GM23338 (cell line): ENCODE measurements around the gene APOL3. TPM values are rescaled to one million over a fixed set of nuclear protein-coding genes. Genes with fewer than 3 reads are reported as not detected.
"Not testable (repeated sequence)": the region's sequence is repeated elsewhere in the genome, so short reads cannot be mapped to it uniquely, and the experiment has no call there.

Experiments used
- ATAC-seq: fragments of 200-7000 bp; cut with Tn5 transposase; 3 replicates; pipeline ENCODE4 v1.9.1; 2020
- DNase-seq: peaks from one replicate; pipeline ENCODE4 v3.0.0-alpha.2; 2015; ENCODE audit warnings: low spot score
- H2AFZ ChIP-seq: fragments of 200-600 bp; sonication (generic); 2 replicates; pipeline ENCODE4 v1.8.0; 2016; ENCODE audit warnings: antibody characterized with exemption, mild to moderate bottlenecking, moderate library complexity
- H3F3A ChIP-seq: fragments of 200-600 bp; sonication (generic); replicated peaks from 2 replicates; pipeline ENCODE4 v1.8.0; 2017; ENCODE audit warnings: antibody characterized with exemption, mixed run types, low read depth
- H3K27ac ChIP-seq: fragments of 200-600 bp; sonication (generic); 2 replicates; pipeline ENCODE4 v1.6.1; 2016; ENCODE audit warnings: low read depth
- H3K27me3 ChIP-seq: fragments of 200-600 bp; sonication (generic); 2 replicates; pipeline ENCODE4 v1.8.0; 2016; ENCODE audit warnings: mild to moderate bottlenecking, mixed run types, moderate library complexity; ENCODE audit not compliant: insufficient read depth
- H3K36me3 ChIP-seq: fragments of 200-600 bp; sonication (generic); 2 replicates; pipeline ENCODE4 v1.8.0; 2016; ENCODE audit warnings: mild to moderate bottlenecking; ENCODE audit not compliant: insufficient read depth
- H3K4me1 ChIP-seq: fragments of 200-600 bp; sonication (generic); 2 replicates; pipeline ENCODE4 v1.8.0; 2016; ENCODE audit warnings: mild to moderate bottlenecking, moderate library complexity; ENCODE audit not compliant: insufficient read depth
- H3K4me2 ChIP-seq: fragments of 200-600 bp; sonication (generic); 2 replicates; pipeline ENCODE4 v1.7.1; 2017; ENCODE audit warnings: mixed run types
- H3K4me3 ChIP-seq: fragments of 200-600 bp; sonication (generic); 2 replicates; pipeline ENCODE4 v1.6.1; 2016; ENCODE audit warnings: mixed run types
- H3K79me2 ChIP-seq: fragments of 200-600 bp; sonication (generic); replicated peaks from 2 replicates; pipeline ENCODE4 v1.8.0; 2017; ENCODE audit warnings: mild to moderate bottlenecking; ENCODE audit not compliant: insufficient read depth
- H3K9me2 ChIP-seq: fragments of 200-600 bp; sonication (generic); 2 replicates; pipeline ENCODE4 v1.8.0; 2017; ENCODE audit not compliant: insufficient read depth
- H4K20me1 ChIP-seq: fragments of 200-600 bp; sonication (generic); replicated peaks from 2 replicates; pipeline ENCODE4 v1.8.0; 2017; ENCODE audit warnings: mild to moderate bottlenecking; ENCODE audit not compliant: insufficient read depth
- H3K27ac Mint-ChIP-seq: 2 replicates; pipeline ENCODE4 v1.8.0; 2020; ENCODE audit warnings: inconsistent platforms, mild to moderate bottlenecking, moderate library complexity, mixed read lengths
- H3K27me3 Mint-ChIP-seq: 3 replicates; pipeline ENCODE4 v1.8.0; 2022; ENCODE audit warnings: low read depth, mild to moderate bottlenecking, moderate library complexity, mixed read lengths, inconsistent platforms; ENCODE audit not compliant: insufficient read depth, poor library complexity
- H3K36me3 Mint-ChIP-seq: 3 replicates; pipeline ENCODE4 v1.8.0; 2021; ENCODE audit warnings: low read depth, mild to moderate bottlenecking, inconsistent platforms, moderate library complexity, mixed read lengths
- H3K4me1 Mint-ChIP-seq: 3 replicates; pipeline ENCODE4 v1.8.0; 2020; ENCODE audit warnings: mild to moderate bottlenecking, inconsistent platforms, mixed read lengths
- H3K4me3 Mint-ChIP-seq: 3 replicates; pipeline ENCODE4 v1.8.0; 2021; ENCODE audit warnings: moderate library complexity, mild to moderate bottlenecking, inconsistent platforms, mixed read lengths
- H3K9me3 Mint-ChIP-seq: 3 replicates; pipeline ENCODE4 v1.8.0; 2020; ENCODE audit warnings: moderate library complexity, mild to moderate bottlenecking, inconsistent platforms, mixed read lengths
- CREB1 ChIP-seq: fragments of 250-450 bp; sonication (Bioruptor Pico); IDR thresholded peaks from 2 replicates; pipeline ENCODE4 v1.5.0; 2020; ENCODE audit warnings: low read depth, mild to moderate bottlenecking, moderate library complexity
- CTCF ChIP-seq, 2 experiments: fragments of 200-600 bp in 1 of 2; sonication (generic) in 1 of 2; conservative IDR thresholded peaks; 2 replicates each; pipeline versions ENCODE4 v1.5.1 to v1.6.1; 2016 to 2017; ENCODE audit warnings: antibody characterized with exemption in 2 of 2, low read depth in 2 of 2, mild to moderate bottlenecking in 2 of 2, moderate library complexity in 1 of 2
- EZH2 ChIP-seq: fragments of 200-600 bp; sonication (generic); IDR thresholded peaks from one replicate; pipeline ENCODE4 v1.8.0; 2017; ENCODE audit warnings: antibody characterized with exemption, mild to moderate bottlenecking, low read depth; ENCODE audit not compliant: unreplicated experiment
- EZH2phosphoT487 ChIP-seq: fragments of 200-600 bp; sonication (generic); IDR thresholded peaks from one replicate; pipeline ENCODE4 v1.8.1; 2018; ENCODE audit warnings: antibody characterized with exemption; ENCODE audit not compliant: unreplicated experiment
- JUNB ChIP-seq: IDR thresholded peaks from one replicate; pipeline ENCODE4 v1.6.1; 2016; ENCODE audit warnings: antibody characterized with exemption; ENCODE audit not compliant: unreplicated experiment
- NANOG ChIP-seq: IDR thresholded peaks from 2 replicates; pipeline ENCODE4 v1.6.1; 2016; ENCODE audit warnings: antibody characterized with exemption, borderline replicate concordance
- POLR2AphosphoS5 ChIP-seq: IDR thresholded peaks from 2 replicates; pipeline ENCODE4 v1.6.1; 2016; ENCODE audit warnings: antibody characterized with exemption, low read depth
- STAT1 ChIP-seq: IDR thresholded peaks from one replicate; pipeline ENCODE4 v1.6.1; 2016; ENCODE audit warnings: antibody characterized with exemption; ENCODE audit not compliant: unreplicated experiment
- ZNF114 ChIP-seq: fragments of 250-450 bp; sonication (Bioruptor Pico); IDR thresholded peaks from 2 replicates; pipeline ENCODE4 v1.5.0; 2020; ENCODE audit warnings: mild to moderate bottlenecking, moderate library complexity
- ZNF331 ChIP-seq: fragments of 250-450 bp; sonication (Bioruptor Pico); IDR thresholded peaks from 2 replicates; pipeline ENCODE4 v1.5.0; 2020; ENCODE audit warnings: low read depth, mild to moderate bottlenecking, moderate library complexity
- polyA plus RNA-seq: library from polyadenylated mRNA; unstranded; fragments of >200 nt; fragmentation: Nextera tagmentation; extraction: Ambion mirVana; gene quantifications from 2 replicates; pipeline ENCODE4 v1.2.1, GENCODE V29; 2016
- total RNA-seq: library from RNA; depleted of rRNA; stranded (reverse); fragments of >200 nt; shearing (Covaris generic); gene quantifications from 2 replicates; pipeline ENCODE4 v1.2.3, GENCODE V29; 2014
- TF ChIP-seq, protein P1 (sequence below): IDR thresholded peaks from 2 replicates; pipeline ENCODE4 v1.6.1; 2016; ENCODE audit warnings: antibody characterized with exemption
- TF ChIP-seq, protein P2 (sequence below): IDR thresholded peaks from one replicate; pipeline ENCODE4 v1.6.1; 2018; ENCODE audit warnings: antibody characterized with exemption; ENCODE audit not compliant: unreplicated experiment

APOL3 gene
- total and polyA plus RNA-seq, 2 experiments from 2014 or later = not detected

GRCh38 chr22:36210224-36210623, 49.7 kb upstream of the APOL3 start (continued):
- TF ChIP-seq, protein P1, sequence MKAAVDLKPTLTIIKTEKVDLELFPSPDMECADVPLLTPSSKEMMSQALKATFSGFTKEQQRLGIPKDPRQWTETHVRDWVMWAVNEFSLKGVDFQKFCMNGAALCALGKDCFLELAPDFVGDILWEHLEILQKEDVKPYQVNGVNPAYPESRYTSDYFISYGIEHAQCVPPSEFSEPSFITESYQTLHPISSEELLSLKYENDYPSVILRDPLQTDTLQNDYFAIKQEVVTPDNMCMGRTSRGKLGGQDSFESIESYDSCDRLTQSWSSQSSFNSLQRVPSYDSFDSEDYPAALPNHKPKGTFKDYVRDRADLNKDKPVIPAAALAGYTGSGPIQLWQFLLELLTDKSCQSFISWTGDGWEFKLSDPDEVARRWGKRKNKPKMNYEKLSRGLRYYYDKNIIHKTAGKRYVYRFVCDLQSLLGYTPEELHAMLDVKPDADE = no peak
- no peak for TF ChIP-seq JUNB
- TF ChIP-seq CTCF (conservative IDR thresholded peaks at IDR 0.05; ENCODE audit: low read depth in 2 of 2) = no peak
- TF ChIP-seq ZNF331 = no peak
- no peak for TF ChIP-seq CREB1 (CRISPR knock-in tag)
- TF ChIP-seq EZH2 = no peak
- no peak for TF ChIP-seq EZH2phosphoT487

- DNase-seq, H3K36me3 Mint-ChIP-seq, H3F3A ChIP-seq, H3K36me3 ChIP-seq, H3K79me2 ChIP-seq, H2AFZ ChIP-seq, H3K4me2 ChIP-seq, ATAC-seq, H4K20me1 ChIP-seq, H3K9me2 ChIP-seq, H3K4me1 Mint-ChIP-seq, H3K4me3 ChIP-seq, H3K27me3 Mint-ChIP-seq, H3K4me3 Mint-ChIP-seq, H3K27ac ChIP-seq, H3K27ac Mint-ChIP-seq, H3K27me3 ChIP-seq, H3K4me1 ChIP-seq: not testable (repeated sequence)
- H3K9me3 Mint-ChIP-seq = peaks cover 18% of the 10 kb centered on the region
Measured at GRCh38 chr22:36209488-36209908, 48.9 kb upstream of the APOL3 start.

DNA sequence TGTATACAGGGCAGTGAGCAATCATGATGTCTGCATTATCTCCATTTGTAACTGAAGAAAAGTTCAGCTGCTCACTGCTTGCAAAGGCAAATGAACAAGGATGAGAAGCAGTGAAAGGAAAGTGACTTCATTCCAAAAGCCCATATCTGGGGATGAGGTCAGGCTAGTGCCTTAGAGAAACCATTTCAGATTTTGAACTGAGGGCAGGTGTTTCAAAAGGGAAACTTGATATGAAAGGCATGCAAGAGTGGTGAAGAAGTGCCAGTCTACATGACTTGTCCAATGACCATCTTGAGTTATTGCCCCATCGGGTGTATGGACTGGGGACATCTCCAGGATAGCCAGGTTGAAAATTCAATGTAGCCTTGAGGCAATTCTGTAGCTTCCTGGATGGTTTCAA, 48.4 kb upstream of the APOL3 start:
- Histone ChIP-seq H2AFZ (no peak overlapping the region), H3K27ac (no peak overlapping the region), H3K36me3 (no peaks in the 10 kb centered on the region), H4K20me1 (no peaks in the 10 kb centered on the region), H3K27me3 (no peaks in the 10 kb centered on the region), H3K79me2 (no peaks in the 10 kb centered on the region), H3K4me3 (no peak overlapping the region), H3K4me2 (no peak overlapping the region), H3K9me2 (no peaks in the 10 kb centered on the region), H3K4me1 (no peaks in the 10 kb centered on the region), H3F3A (no peaks in the 10 kb centered on the region)
- Mint-ChIP-seq H3K9me3 (peaks cover 18% of the 10 kb centered on the region), H3K4me1 (peaks cover 8% of the 10 kb centered on the region), H3K27me3 (peaks cover 5% of the 10 kb centered on the region), H3K36me3 (0 out of 3 replicates have a peak, but pooled peaks cover 3% of the 10 kb centered on the region), H3K27ac (no peak overlapping the region), H3K4me3 (no peak overlapping the region)
- DNase-seq = no peak
- no peak for ATAC-seq
- TF ChIP-seq STAT1 (no peak), ZNF114 (no peak), EZH2phosphoT487 (no peak), EZH2 (no peak), NANOG (no peak), POLR2AphosphoS5 (no peak)
- TF ChIP-seq, protein P1 = no peak
- TF ChIP-seq, protein P2, sequence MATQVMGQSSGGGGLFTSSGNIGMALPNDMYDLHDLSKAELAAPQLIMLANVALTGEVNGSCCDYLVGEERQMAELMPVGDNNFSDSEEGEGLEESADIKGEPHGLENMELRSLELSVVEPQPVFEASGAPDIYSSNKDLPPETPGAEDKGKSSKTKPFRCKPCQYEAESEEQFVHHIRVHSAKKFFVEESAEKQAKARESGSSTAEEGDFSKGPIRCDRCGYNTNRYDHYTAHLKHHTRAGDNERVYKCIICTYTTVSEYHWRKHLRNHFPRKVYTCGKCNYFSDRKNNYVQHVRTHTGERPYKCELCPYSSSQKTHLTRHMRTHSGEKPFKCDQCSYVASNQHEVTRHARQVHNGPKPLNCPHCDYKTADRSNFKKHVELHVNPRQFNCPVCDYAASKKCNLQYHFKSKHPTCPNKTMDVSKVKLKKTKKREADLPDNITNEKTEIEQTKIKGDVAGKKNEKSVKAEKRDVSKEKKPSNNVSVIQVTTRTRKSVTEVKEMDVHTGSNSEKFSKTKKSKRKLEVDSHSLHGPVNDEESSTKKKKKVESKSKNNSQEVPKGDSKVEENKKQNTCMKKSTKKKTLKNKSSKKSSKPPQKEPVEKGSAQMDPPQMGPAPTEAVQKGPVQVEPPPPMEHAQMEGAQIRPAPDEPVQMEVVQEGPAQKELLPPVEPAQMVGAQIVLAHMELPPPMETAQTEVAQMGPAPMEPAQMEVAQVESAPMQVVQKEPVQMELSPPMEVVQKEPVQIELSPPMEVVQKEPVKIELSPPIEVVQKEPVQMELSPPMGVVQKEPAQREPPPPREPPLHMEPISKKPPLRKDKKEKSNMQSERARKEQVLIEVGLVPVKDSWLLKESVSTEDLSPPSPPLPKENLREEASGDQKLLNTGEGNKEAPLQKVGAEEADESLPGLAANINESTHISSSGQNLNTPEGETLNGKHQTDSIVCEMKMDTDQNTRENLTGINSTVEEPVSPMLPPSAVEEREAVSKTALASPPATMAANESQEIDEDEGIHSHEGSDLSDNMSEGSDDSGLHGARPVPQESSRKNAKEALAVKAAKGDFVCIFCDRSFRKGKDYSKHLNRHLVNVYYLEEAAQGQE = no peak
